ENCODE measurements around the gene ELK3. TPM values are rescaled to one million over a fixed set of nuclear protein-coding genes. Genes with fewer than 3 reads are reported as not detected.

ELK3 gene
- total and polyA plus RNA-seq, 12 donors, result 6.6 to 33.6 (median 18.7) TPM

GRCh38 chr12:96190413-96191108, 3.6 kb upstream of the ELK3 start:
- no peaks in the 10 kb centered on the region for H3K9me3 ChIP-seq (replicated peaks in 1 of 3)
- no peak overlapping the region for H3K27ac ChIP-seq
- WGBS, 4 donors, result 77 to 80% (median 79%) methylated on average over 9 to 10 of the region's 10 CpGs
- no peak overlapping the region for H3K4me3 ChIP-seq
- DNase-seq, result no peak
- H3K4me1 ChIP-seq (replicated peaks in 1 of 2), result no peaks in the 10 kb centered on the region
- no peaks in the 10 kb centered on the region for H3K36me3 ChIP-seq (replicated peaks in 1 of 2)
- no peaks in the 10 kb centered on the region for H3K27me3 ChIP-seq
- no peak for TF ChIP-seq CTCF (IDR thresholded peaks at IDR 0.05)
- no peak for TF ChIP-seq POLR2A (IDR thresholded peaks at IDR 0.05)
- intact Hi-C loops (cut with DNase I), result no loop called here

GRCh38 chr12:96192926-96193573, 1.1 kb upstream of the ELK3 start:
- WGBS, 4 donors, result 71 to 80% (median 78%) methylated on average over 5 to 9 of the region's 9 CpGs

GRCh38 chr12:96194576-96194889, 358 bp downstream of the ELK3 start:
- DNase-seq, result no peak
- Histone ChIP-seq H3K9me3 (replicated peaks in 1 of 3) (no peaks in the 10 kb centered on the region), H3K4me1 (replicated peaks in 1 of 2) (peaks cover 22 to 34% of the 10 kb centered on the region in 2 donors), H3K27me3 (no peaks in the 10 kb centered on the region), H3K4me3 (peak overlapping the region in 2 of 4 donors; percentile 65 to 90), H3K36me3 (replicated peaks in 1 of 2) (no peaks in the 10 kb centered on the region), H3K27ac (peak overlapping the region in 3 of 5 donors; percentile 60 to 87 (median 62))
- TF ChIP-seq POLR2A (IDR thresholded peaks at IDR 0.05), result no peak
- intact Hi-C loops (cut with DNase I), result no loop called here
- WGBS, 4 donors, result 0% methylated on average over 7 to 24 of the region's 24 CpGs

More at GRCh38 chr12:96192926-96193573, 1.1 kb upstream of the ELK3 start:
- DNase-seq, result no peak
- H3K36me3 ChIP-seq (replicated peaks in 1 of 2), result no peaks in the 10 kb centered on the region
- no peaks in the 10 kb centered on the region for H3K9me3 ChIP-seq (replicated peaks in 1 of 3)
- H3K27me3 ChIP-seq, result no peaks in the 10 kb centered on the region
- TF ChIP-seq POLR2A (IDR thresholded peaks at IDR 0.05) (no peak), CTCF (IDR thresholded peaks at IDR 0.05) (no peak)
- H3K27ac ChIP-seq, result no peak overlapping the region
- H3K4me1 ChIP-seq (replicated peaks in 1 of 2), result peaks cover 12 to 22% of the 10 kb centered on the region in 2 donors
- intact Hi-C loops (cut with DNase I), result no loop called here
- H3K4me3 ChIP-seq, result no peak overlapping the region

GRCh38 chr12:96194971-96195844, 1.0 kb downstream of the ELK3 start:
- no peak for TF ChIP-seq CTCF (IDR thresholded peaks at IDR 0.05)
- peak in 1 of 2 donors; percentile 6 for TF ChIP-seq POLR2A (IDR thresholded peaks at IDR 0.05)
- peak overlapping the region in 3 of 5 donors; percentile 49 to 87 (median 75) for H3K27ac ChIP-seq
- 0 to 1% (median 1%) methylated on average over 12 to 44 of the region's 44 CpGs for WGBS, 4 donors
- H3K9me3 ChIP-seq (replicated peaks in 1 of 3), result no peaks in the 10 kb centered on the region
- H3K4me1 ChIP-seq (replicated peaks in 1 of 2), result peaks cover 22 to 38% of the 10 kb centered on the region in 2 donors
- peak; percentile 37 to 78 (median 57) for DNase-seq
- no peaks in the 10 kb centered on the region for H3K36me3 ChIP-seq (replicated peaks in 1 of 2)
- H3K27me3 ChIP-seq, result no peaks in the 10 kb centered on the region
- H3K4me3 ChIP-seq, result peak overlapping the region; percentile 56 to 90 (median 66)
- intact Hi-C loops (cut with DNase I), result no loop called here

Data from adrenal gland (tissue), 12 donors.